ENCODE results near the gene RCCD1. TPM values are rescaled to one million over a fixed set of nuclear protein-coding genes. Genes with fewer than 3 reads are reported as not detected.

Gene RCCD1
- total RNA-seq, 1 donor, result 10.1 TPM

GRCh38 chr15:90936823-90937222 is 17.9 kb upstream of the RCCD1 start:
- TF ChIP-seq CTCF (IDR thresholded peaks at IDR 0.05; ENCODE audit: insufficient read depth, low read length), result no peak
- DNase-seq (ENCODE audit: low read depth), result no peak
- H3K4me3 ChIP-seq (ENCODE audit: low read depth, low read length), result no peak overlapping the region

- no peak for TF ChIP-seq CTCF (IDR thresholded peaks at IDR 0.05; ENCODE audit: insufficient read depth, low read length)
- no peak for DNase-seq (ENCODE audit: low read depth)
- no peak overlapping the region for H3K4me3 ChIP-seq (ENCODE audit: low read depth, low read length)
Measured at GRCh38 chr15:90938261-90938660, 16.4 kb upstream of the RCCD1 start.

GRCh38 chr15:90939756-90940155 is 14.9 kb upstream of the RCCD1 start:
- H3K4me3 ChIP-seq (ENCODE audit: low read depth, low read length), result no peak overlapping the region
- no peak for DNase-seq (ENCODE audit: low read depth)
- no peak for TF ChIP-seq CTCF (IDR thresholded peaks at IDR 0.05; ENCODE audit: insufficient read depth, low read length)

GRCh38 chr15:90941038-90941437 is 13.6 kb upstream of the RCCD1 start:
- no peak for DNase-seq (ENCODE audit: low read depth)
- TF ChIP-seq CTCF (IDR thresholded peaks at IDR 0.05; ENCODE audit: insufficient read depth, low read length), result no peak
- no peak overlapping the region for H3K4me3 ChIP-seq (ENCODE audit: low read depth, low read length)

GRCh38 chr15:90942354-90943120 is 12.1 kb upstream of the RCCD1 start:
- TF ChIP-seq CTCF (IDR thresholded peaks at IDR 0.05; ENCODE audit: insufficient read depth, low read length), result no peak
- DNase-seq (ENCODE audit: low read depth), result no peak
- H3K4me3 ChIP-seq (ENCODE audit: low read depth, low read length), result no peak overlapping the region

GRCh38 chr15:90945091-90945490 is 9.6 kb upstream of the RCCD1 start:
- no peak for DNase-seq (ENCODE audit: low read depth)
- H3K4me3 ChIP-seq (ENCODE audit: low read depth, low read length), result no peak overlapping the region
- no peak for TF ChIP-seq CTCF (IDR thresholded peaks at IDR 0.05; ENCODE audit: insufficient read depth, low read length)

- TF ChIP-seq CTCF (IDR thresholded peaks at IDR 0.05; ENCODE audit: insufficient read depth, low read length), result no peak
- DNase-seq (ENCODE audit: low read depth), result no peak
- H3K4me3 ChIP-seq (ENCODE audit: low read depth, low read length), result no peak overlapping the region
Measured at GRCh38 chr15:90946538-90946937, 8.1 kb upstream of the RCCD1 start.
